NCI-H226 (cell line): ENCODE data around the gene CEP112.

Source experiments
- DNase-seq: peaks from one replicate; pipeline ENCODE4 v3.0.0-alpha.2; 2015

The CEP112 gene

GRCh38 chr17:65667656-65668055 is 524.3 kb downstream of the CEP112 start:
- DNase-seq = no peak

- no peak for DNase-seq
These were observed 525.0 kb downstream of the CEP112 start for GRCh38 chr17:65666876-65667321.

- DNase-seq = no peak
These were observed 526.0 kb downstream of the CEP112 start for GRCh38 chr17:65665966-65666365.

GRCh38 chr17:65664696-65665095 is 527.2 kb downstream of the CEP112 start:
- no peak for DNase-seq

GRCh38 chr17:65664266-65664665 is 527.7 kb downstream of the CEP112 start:
- DNase-seq = no peak

GRCh38 chr17:65662196-65662595 is 529.7 kb downstream of the CEP112 start:
- DNase-seq = peak; percentile 50

GRCh38 chr17:65660947-65661346 is 531.0 kb downstream of the CEP112 start:
- DNase-seq = no peak

- DNase-seq = no peak
These were observed 531.9 kb downstream of the CEP112 start for GRCh38 chr17:65660078-65660477.

- DNase-seq = no peak
These were observed 532.4 kb downstream of the CEP112 start for GRCh38 chr17:65659512-65659911.

- DNase-seq = no peak
These were observed 534.6 kb downstream of the CEP112 start for GRCh38 chr17:65657251-65657828.

GRCh38 chr17:65656390-65657250 is 535.3 kb downstream of the CEP112 start:
- peak; percentile 41 for DNase-seq

GRCh38 chr17:65655706-65656105 is 536.2 kb downstream of the CEP112 start:
- DNase-seq = no peak

GRCh38 chr17:65644545-65644944 is 547.4 kb downstream of the CEP112 start:
- DNase-seq = no peak

GRCh38 chr17:65638221-65638975 is 553.5 kb downstream of the CEP112 start:
- DNase-seq = no peak

GRCh38 chr17:65637786-65638185 is 554.1 kb downstream of the CEP112 start:
- DNase-seq = no peak

GRCh38 chr17:65634533-65634932 is 557.4 kb downstream of the CEP112 start:
- DNase-seq = no peak

- no peak for DNase-seq
These were observed 557.9 kb downstream of the CEP112 start for GRCh38 chr17:65633988-65634387.

- no peak for DNase-seq
These were observed 558.6 kb downstream of the CEP112 start for GRCh38 chr17:65633146-65633881.

- no peak for DNase-seq
These were observed 561.4 kb downstream of the CEP112 start for GRCh38 chr17:65630502-65630901.

- DNase-seq = no peak
These were observed 562.7 kb downstream of the CEP112 start for GRCh38 chr17:65629234-65629690.

GRCh38 chr17:65628644-65629036 is 563.3 kb downstream of the CEP112 start:
- no peak for DNase-seq

GRCh38 chr17:65627891-65628643 is 563.9 kb downstream of the CEP112 start:
- no peak for DNase-seq
